IPS-18a (cell line): ENCODE data around the gene SLC9A9.
"Not testable (repeated sequence)": the region's sequence is repeated elsewhere in the genome, so short reads cannot be mapped to it uniquely, and the experiment has no call there.

ENCODE experiments used
- H3K27ac ChIP-seq: one replicate; pipeline ENCODE4 v1.5.1; 2013; ENCODE audit warnings: low read length
- H3K27me3 ChIP-seq: one replicate; pipeline ENCODE4 v1.6.1; 2013; ENCODE audit warnings: mild to moderate bottlenecking, low read length; ENCODE audit not compliant: control insufficient read depth, insufficient read depth
- H3K36me3 ChIP-seq: one replicate; pipeline ENCODE4 v1.6.1; 2013; ENCODE audit warnings: low read depth, low read length; ENCODE audit not compliant: control insufficient read depth
- H3K4me1 ChIP-seq: one replicate; pipeline ENCODE4 v1.6.1; 2013; ENCODE audit warnings: low read depth, low read length; ENCODE audit not compliant: control insufficient read depth
- H3K4me3 ChIP-seq: one replicate; pipeline ENCODE4 v1.5.1; 2013; ENCODE audit warnings: low read length
- H3K9ac ChIP-seq: one replicate; pipeline ENCODE4 v1.6.1; 2013; ENCODE audit warnings: mild to moderate bottlenecking, low read length, moderate library complexity
- H3K9me3 ChIP-seq: one replicate; pipeline ENCODE4 v1.6.1; 2013; ENCODE audit warnings: low read depth, low read length; ENCODE audit not compliant: control insufficient read depth

The SLC9A9 gene

DNA sequence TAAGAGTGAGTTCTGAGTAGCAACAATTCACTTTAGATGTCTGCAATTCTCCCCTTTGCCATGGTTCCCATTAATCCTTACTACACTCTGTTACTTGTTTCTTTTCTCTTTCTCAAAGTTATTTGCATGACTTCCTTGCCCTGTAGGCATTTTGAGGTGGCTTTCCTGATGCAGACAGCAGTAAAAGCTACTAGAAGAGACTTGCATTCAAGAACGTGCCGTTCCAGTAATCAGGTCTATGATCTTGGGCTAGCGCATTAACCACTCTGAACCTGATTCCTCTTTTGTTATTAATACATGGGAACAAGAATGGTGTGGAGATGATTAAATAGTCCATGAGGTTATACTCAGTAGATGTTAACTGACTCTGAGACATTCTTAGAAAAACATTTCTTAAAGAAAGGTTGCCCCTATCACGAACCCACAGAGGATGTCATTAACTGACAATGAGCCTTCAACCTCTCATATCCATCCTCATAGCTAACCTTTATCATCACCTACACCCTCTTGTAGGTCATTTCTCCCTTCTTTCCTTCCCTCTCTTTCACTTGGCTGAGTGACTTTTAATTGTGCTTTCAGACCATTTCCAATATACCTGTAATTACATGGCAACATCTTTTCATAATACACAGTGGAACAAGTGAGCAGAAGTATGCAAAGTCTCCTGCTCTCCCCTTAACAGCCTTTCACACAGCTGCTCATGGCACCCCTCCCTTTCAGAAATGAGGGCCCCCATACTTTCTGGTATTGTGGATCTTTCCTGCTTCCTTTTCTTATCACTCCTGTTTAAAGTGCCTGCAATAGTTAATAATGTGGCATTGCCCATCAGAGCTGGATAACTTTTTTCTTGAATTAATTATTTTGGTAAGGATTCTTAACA lies 552.8 kb downstream of the SLC9A9 start:
- Histone ChIP-seq H3K27me3 (no peaks in the 10 kb centered on the region), H3K9ac (no peak overlapping the region), H3K4me3 (no peak overlapping the region), H3K9me3 (no peaks in the 10 kb centered on the region), H3K4me1 (no peaks in the 10 kb centered on the region), H3K27ac (no peak overlapping the region), H3K36me3 (no peaks in the 10 kb centered on the region)

DNA sequence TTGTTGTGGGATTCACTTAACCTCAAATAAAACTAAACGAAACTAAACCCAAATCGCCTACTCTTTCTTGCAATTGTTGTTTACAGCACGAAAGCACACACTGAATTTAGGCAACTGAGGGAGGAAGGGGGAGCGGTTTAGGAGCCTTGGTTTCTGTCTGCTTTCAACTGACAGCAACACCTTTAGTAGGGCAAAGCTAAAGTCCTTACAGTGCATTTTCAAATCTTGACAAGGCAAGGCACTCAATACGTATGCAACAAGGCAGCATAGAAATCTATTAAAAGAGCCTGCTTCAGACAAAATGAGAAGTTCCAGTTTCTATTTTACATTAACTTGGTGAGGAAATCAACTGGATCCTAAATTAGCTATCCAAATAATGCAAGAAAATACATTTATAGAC lies 554.1 kb downstream of the SLC9A9 start:
- Histone ChIP-seq H3K27me3 (no peaks in the 10 kb centered on the region), H3K9me3 (no peaks in the 10 kb centered on the region), H3K4me3 (no peak overlapping the region), H3K27ac (no peak overlapping the region), H3K9ac (no peak overlapping the region), H3K4me1 (no peaks in the 10 kb centered on the region), H3K36me3 (no peaks in the 10 kb centered on the region)

DNA sequence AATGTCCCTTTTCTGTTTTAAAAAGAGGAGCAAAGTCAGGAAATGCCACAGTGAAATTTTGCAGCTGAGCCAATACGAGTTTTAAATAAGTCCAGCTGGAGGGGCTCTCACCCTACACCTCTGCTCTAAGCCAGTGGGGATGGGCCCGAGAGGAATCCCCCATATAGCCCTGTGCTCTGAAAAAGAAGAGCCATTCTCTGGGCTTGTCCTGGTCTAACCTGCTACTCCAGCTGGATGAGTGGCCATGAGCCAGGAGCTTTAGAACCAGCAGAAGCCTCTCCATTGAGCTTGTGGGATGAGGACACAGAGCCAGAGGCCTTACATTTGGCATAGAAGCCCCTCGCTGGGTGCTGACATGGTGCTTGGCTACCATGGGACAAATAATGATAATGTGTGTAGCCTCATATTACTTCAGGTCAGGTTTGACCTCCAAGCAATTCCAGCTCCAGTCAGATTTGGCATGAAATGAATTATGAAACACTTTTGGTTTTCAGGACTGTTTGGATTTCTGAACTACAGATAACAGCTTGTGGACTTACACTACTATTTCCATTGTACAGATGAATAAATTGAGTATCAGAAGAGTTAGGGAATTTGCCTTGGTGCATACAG lies 556.3 kb downstream of the SLC9A9 start:
- Histone ChIP-seq H3K9ac (no peak overlapping the region), H3K9me3 (no peaks in the 10 kb centered on the region), H3K36me3 (no peaks in the 10 kb centered on the region), H3K27me3 (no peaks in the 10 kb centered on the region), H3K4me3 (no peak overlapping the region), H3K4me1 (no peaks in the 10 kb centered on the region), H3K27ac (no peak overlapping the region)

DNA sequence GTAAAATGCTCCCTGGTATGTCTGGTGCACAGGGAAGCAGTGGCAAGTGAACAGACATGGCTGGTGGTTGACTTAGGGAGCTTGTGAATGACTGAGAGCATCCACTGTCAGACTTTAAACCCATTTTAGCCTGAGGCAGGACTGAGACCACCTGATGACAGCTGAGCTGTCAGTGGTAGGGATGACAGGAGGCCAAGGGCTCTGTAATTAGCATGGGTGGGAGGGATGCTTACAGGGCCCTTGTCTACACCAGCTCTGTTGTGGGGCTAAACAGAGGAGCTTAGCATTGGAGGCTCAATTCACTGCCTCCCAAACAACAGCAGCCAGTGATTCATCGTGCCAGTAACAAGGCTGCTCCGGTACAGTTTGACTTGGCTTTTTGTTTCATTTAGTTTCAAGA lies 559.3 kb downstream of the SLC9A9 start:
- no peaks in the 10 kb centered on the region for H3K4me1 ChIP-seq
- no peaks in the 10 kb centered on the region for H3K9me3 ChIP-seq
- no peak overlapping the region for H3K4me3 ChIP-seq
- H3K9ac ChIP-seq, result no peak overlapping the region
- H3K27me3 ChIP-seq, result no peaks in the 10 kb centered on the region
- H3K27ac ChIP-seq, result no peak overlapping the region
- H3K36me3 ChIP-seq, result no peaks in the 10 kb centered on the region

DNA sequence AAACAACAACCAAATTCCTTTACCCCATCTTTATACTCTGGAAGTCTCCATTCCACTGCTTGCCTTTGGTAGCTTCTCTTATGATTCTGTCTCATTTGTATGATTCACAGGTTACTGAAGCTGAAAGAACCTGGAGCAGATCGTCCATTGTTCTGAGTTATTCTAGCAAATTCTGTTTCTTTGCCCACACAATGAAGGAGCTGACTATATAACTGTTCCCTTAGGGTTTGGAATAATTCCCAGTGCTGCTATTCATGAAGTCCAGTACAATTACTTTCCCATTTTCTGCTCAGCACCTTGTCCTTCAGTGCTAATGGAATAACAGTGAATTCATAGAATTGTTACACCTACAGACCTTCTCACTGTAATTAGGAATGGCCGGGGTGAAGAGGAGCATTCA lies 560.9 kb downstream of the SLC9A9 start:
- Histone ChIP-seq H3K4me1 (no peaks in the 10 kb centered on the region), H3K9ac (no peak overlapping the region), H3K4me3 (no peak overlapping the region), H3K27ac (no peak overlapping the region), H3K27me3 (no peaks in the 10 kb centered on the region), H3K36me3 (no peaks in the 10 kb centered on the region), H3K9me3 (no peaks in the 10 kb centered on the region)

DNA sequence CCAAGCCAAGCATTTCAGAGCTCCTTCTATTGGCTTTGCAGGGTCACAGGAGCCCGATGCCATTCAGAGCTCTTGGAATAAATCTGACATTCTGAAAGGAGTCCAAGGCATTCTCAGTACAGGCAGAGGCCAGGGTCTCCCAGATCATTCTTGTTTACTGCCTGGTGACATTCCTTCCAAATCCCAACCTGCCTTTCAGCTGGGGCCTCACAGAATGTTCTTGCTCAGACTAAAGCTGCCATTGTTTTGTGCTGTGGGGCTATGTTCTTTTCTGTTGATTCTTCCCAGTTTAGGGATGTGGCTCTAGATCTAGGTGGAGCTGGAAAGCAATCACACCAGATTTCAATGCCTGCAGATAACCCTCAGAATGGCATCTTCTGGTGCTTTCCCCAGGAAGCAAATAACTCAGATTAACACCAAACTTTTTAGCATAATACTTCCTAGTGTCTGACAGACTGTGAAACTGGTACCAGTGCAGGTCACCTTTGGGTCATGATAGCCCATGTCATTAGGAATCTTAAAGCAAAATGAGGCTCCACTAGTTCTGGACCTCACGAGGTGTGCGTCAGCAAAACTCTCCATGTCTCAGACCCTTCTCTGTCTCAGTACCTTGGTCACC lies 561.8 kb downstream of the SLC9A9 start:
- H3K36me3 ChIP-seq, result no peaks in the 10 kb centered on the region
- no peaks in the 10 kb centered on the region for H3K27me3 ChIP-seq
- no peak overlapping the region for H3K9ac ChIP-seq
- H3K4me3 ChIP-seq, result no peak overlapping the region
- no peaks in the 10 kb centered on the region for H3K9me3 ChIP-seq
- no peaks in the 10 kb centered on the region for H3K4me1 ChIP-seq
- H3K27ac ChIP-seq, result no peak overlapping the region

DNA sequence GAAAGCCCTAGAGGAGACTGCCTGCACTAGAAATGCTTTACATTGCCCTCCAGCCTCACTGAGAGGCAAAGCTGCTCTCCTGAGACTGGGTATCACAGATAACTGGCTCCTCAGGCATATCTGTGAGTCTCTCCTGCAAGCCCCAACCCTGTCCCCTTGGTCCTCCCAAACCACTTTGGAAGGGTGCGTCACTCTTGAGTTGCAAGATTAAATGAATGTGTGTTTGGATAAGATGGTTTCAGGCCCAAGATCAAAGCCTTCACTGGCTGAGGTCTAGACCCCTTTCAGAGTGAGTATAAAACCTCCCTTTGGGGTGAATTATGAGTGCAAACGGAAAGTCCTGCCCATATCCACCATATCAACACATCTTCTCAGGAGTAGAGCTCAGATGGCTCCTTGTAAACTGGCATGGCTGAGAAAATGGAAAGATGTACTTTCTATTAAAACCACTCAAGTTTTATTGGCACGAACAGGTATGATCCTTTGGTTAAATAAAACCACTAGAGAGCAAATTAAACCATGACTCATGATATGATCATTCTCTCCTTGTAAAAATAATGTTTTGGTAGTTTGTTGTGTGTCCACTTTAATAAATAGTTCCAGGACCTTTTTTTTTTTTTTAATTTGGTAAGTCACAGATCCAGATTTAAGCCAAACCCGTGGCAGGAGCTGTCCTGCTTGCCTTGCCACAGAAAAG lies 564.7 kb downstream of the SLC9A9 start:
- no peaks in the 10 kb centered on the region for H3K9me3 ChIP-seq
- H3K4me3 ChIP-seq, result no peak overlapping the region
- H3K9ac ChIP-seq, result no peak overlapping the region
- no peaks in the 10 kb centered on the region for H3K4me1 ChIP-seq
- H3K27me3 ChIP-seq, result no peaks in the 10 kb centered on the region
- no peak overlapping the region for H3K27ac ChIP-seq
- H3K36me3 ChIP-seq, result no peaks in the 10 kb centered on the region

DNA sequence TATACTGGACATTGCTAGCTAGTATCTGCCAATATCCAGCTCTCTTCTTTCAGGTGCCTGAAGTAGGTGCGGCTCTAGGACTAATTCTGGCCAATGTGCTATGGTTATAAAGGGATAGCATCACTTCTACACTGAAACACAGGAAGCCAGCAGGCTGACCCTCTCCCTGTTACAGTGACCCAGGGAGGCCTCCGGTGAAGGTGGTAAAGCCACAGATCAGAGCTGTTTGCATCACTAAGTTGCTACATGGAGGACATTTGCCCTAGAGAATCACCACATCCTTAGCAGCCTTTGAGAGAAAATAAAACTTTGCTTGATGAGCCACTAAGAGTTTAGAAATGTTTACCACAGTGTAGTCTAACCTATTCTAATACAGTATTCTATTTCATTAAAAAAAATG lies 567.3 kb downstream of the SLC9A9 start:
- H3K9ac ChIP-seq, result no peak overlapping the region
- no peaks in the 10 kb centered on the region for H3K9me3 ChIP-seq
- H3K36me3 ChIP-seq, result no peaks in the 10 kb centered on the region
- no peaks in the 10 kb centered on the region for H3K4me1 ChIP-seq
- H3K27ac ChIP-seq, result no peak overlapping the region
- H3K27me3 ChIP-seq, result no peaks in the 10 kb centered on the region
- H3K4me3 ChIP-seq, result no peak overlapping the region

DNA sequence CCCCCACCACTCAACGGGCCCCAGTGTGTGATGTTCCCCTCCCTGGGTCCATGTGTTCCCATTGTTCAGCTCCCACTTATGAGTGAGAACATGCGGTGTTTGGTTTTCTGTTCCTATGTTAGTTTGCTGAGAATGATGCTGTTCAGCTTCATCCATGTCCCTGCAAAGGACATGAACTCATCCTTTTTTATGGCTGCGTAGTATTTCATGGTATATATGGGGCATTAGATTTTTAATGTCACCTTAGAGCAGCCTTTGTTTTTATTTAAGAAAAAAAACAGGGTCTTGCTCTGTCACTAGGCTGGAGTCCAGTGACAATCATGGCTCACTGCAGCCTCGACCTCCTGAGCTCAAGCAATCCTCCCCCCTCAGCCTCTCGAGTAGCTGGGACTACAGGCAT lies 568.7 kb downstream of the SLC9A9 start:
- not testable (repeated sequence) for H3K36me3 ChIP-seq, H3K27me3 ChIP-seq, H3K4me3 ChIP-seq, H3K27ac ChIP-seq, H3K9me3 ChIP-seq, H3K9ac ChIP-seq, H3K4me1 ChIP-seq

DNA sequence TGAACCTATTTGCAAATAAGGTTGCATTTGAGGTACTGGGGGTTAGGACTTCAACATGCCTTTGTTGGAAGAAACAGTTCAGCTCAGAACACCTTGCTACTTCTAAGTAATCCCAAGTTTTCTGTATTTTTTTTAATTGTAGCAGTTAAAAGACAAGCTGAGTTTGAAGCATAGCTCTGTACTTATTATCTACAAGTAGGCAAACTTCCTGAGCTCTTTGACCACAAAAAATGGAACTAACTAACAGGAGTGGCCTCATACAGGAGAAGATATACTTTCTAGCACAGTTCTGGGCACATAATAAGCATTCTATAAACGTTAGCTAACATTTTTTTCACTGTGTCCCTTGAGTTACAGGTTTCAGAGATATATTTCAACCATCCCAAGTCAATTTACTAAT lies 569.5 kb downstream of the SLC9A9 start:
- H3K4me1 ChIP-seq, result no peaks in the 10 kb centered on the region
- no peak overlapping the region for H3K4me3 ChIP-seq
- H3K9ac ChIP-seq, result no peak overlapping the region
- H3K36me3 ChIP-seq, result no peaks in the 10 kb centered on the region
- no peaks in the 10 kb centered on the region for H3K27me3 ChIP-seq
- H3K27ac ChIP-seq, result no peak overlapping the region
- no peaks in the 10 kb centered on the region for H3K9me3 ChIP-seq

DNA sequence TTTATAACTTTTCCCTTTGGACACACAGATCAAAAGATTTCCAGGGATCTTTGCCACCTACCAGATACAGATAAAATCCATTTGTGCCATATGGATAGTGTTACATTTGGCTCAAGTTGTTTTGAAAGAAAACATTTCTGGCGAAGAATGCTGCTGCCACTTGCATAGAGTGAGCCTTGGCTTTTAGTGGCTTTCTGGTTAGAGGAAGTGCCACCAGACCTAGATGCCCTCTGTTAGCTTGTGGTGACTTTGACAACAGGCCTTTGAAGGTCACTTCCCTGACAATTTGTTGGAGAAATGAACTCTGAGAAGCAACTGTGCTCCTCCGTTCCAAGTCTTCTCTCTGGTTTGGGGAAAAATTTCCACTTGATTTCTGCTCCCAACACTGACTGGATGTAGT lies 570.7 kb downstream of the SLC9A9 start:
- Histone ChIP-seq H3K27me3 (no peaks in the 10 kb centered on the region), H3K4me3 (no peak overlapping the region), H3K9ac (no peak overlapping the region), H3K9me3 (no peaks in the 10 kb centered on the region), H3K4me1 (no peaks in the 10 kb centered on the region), H3K36me3 (no peaks in the 10 kb centered on the region), H3K27ac (no peak overlapping the region)
